HepG2 (cell line): ENCODE measurements around the gene ZNF786. TPM values are rescaled to one million over a fixed set of nuclear protein-coding genes. Genes with fewer than 3 reads are reported as not detected.

Source experiments
- ATAC-seq: fragments of 200-7000 bp; cut with Tn5 transposase; 3 replicates; pipeline ENCODE4 v1.9.1; 2020; ENCODE audit warnings: mild to moderate bottlenecking, moderate library complexity
- Bru-seq: library from RNA; stranded (reverse); fragments of 400-500 nt; gene quantifications from one replicate; lab custom pipeline; 2021; lab: Mats Ljungman, UMichigan
- BruChase-seq, 2 experiments: library from RNA; stranded (reverse); fragments of 400-500 nt; gene quantifications; one replicate each; lab custom pipeline; 2021; lab: Mats Ljungman, UMichigan
- BruUV-seq: library from RNA; stranded (reverse); fragments of 400-500 nt; replicated peaks from 2 replicates; lab custom pipeline; 2021; lab: Mats Ljungman, UMichigan
- CTCF ChIA-PET: fragments of 300-600 bp; formaldehyde crosslinking; extraction: SDS; loops from one replicate; lab custom pipeline; 2021; ENCODE audit warnings: low total read pairs, inconsistent platforms, low intra/inter-chr PET ratio; lab: Yijun Ruan, JAX
- POLR2A ChIA-PET: fragments of 350-600 bp; sonication (Branson Sonifier 250); formaldehyde crosslinking; loops from one replicate; lab custom pipeline; 2020; ENCODE audit warnings: antibody characterized with exemption, inconsistent platforms; lab: Yijun Ruan, JAX
- DNase-seq: peaks from one replicate; pipeline ENCODE4 v3.0.0-alpha.2; 2015; ENCODE audit warnings: low spot score
- FAIRE-seq: peaks from 3 replicates; lab custom pipeline; 2011; peaks lifted over from hg19 to GRCh38; lab: Jason Lieb, UNC
- H2AFZ ChIP-seq: one replicate; pipeline ENCODE4 v1.6.1; 2011; ENCODE audit warnings: low read length, inconsistent platforms
- H3K27ac ChIP-seq: fragments of 300-600 bp; 3 replicates; pipeline ENCODE4 v1.8.0; 2011; ENCODE audit warnings: mixed run types, mild to moderate bottlenecking, mixed read lengths, low read length, inconsistent platforms; ENCODE audit not compliant: insufficient read depth; ENCODE audit errors: extremely low read length
- H3K27me3 ChIP-seq, 2 experiments: fragments of 200-600 bp in 1 of 2; 2 replicates in 1 of 2; 3 replicates in 1 of 2; pipeline versions ENCODE4 v1.6.0 to v1.8.0; 2011; ENCODE audit warnings: low read length in 2 of 2, mild to moderate bottlenecking in 2 of 2, moderate library complexity in 2 of 2, inconsistent platforms in 1 of 2; ENCODE audit not compliant: insufficient read depth in 2 of 2, control insufficient read depth in 1 of 2
- H3K36me3 ChIP-seq, 2 experiments: fragments of 200-600 bp in 1 of 2; replicated peaks in 1 of 2; 2 replicates in 1 of 2; 3 replicates in 1 of 2; pipeline versions ENCODE4 v1.5.1 to v1.8.0; 2011; ENCODE audit warnings: low read length in 2 of 2, inconsistent platforms in 1 of 2; ENCODE audit not compliant: insufficient read depth in 2 of 2, control insufficient read depth in 1 of 2
- H3K4me1 ChIP-seq: 2 replicates; pipeline ENCODE4 v1.5.1; 2012; ENCODE audit warnings: low read length, inconsistent platforms; ENCODE audit not compliant: insufficient read depth
- H3K4me2 ChIP-seq: 2 replicates; pipeline ENCODE4 v1.6.0; 2011; ENCODE audit warnings: low read depth, low read length, inconsistent platforms
- H3K4me3 ChIP-seq, 3 experiments: fragments of 200-600 bp in 1 of 3; sonication (generic), shearing (Covaris generic) in 1 of 3; replicated peaks in 1 of 3; 2 replicates each; pipeline ENCODE4 v1.5.1; 2011 to 2016; ENCODE audit warnings: low read length in 3 of 3, inconsistent platforms in 2 of 3, low read depth in 2 of 3, mild to moderate bottlenecking in 2 of 3, control low read depth in 1 of 3, mixed read lengths in 1 of 3; ENCODE audit not compliant: insufficient read depth in 1 of 3
- H3K79me2 ChIP-seq: one replicate; pipeline ENCODE4 v1.6.1; 2011; ENCODE audit warnings: low read length, inconsistent platforms; ENCODE audit not compliant: insufficient read depth
- H3K9ac ChIP-seq: 2 replicates; pipeline ENCODE4 v1.6.0; 2011; ENCODE audit warnings: mild to moderate bottlenecking, low read depth, low read length, inconsistent platforms; ENCODE audit not compliant: insufficient read depth
- H3K9me3 ChIP-seq: 2 replicates; pipeline ENCODE4 v1.5.1; 2012; ENCODE audit warnings: mild to moderate bottlenecking, low read length
- H4K20me1 ChIP-seq: 2 replicates; pipeline ENCODE4 v1.6.0; 2011; ENCODE audit warnings: inconsistent platforms, mild to moderate bottlenecking, low read length, moderate library complexity; ENCODE audit not compliant: insufficient read depth
- KLF16 ChIP-seq, 2 experiments: sonication (generic) in 1 of 2; formaldehyde crosslinking in 1 of 2; IDR thresholded peaks; 2 replicates each; pipeline versions ENCODE4 v1.6.1 to v1.8.0; 2016 to 2023; ENCODE audit warnings: missing genetic modification reagents in 2 of 2, missing compliant biosample characterization in 1 of 2
- NFATC3 ChIP-seq: sonication (generic); formaldehyde crosslinking; IDR thresholded peaks from 2 replicates; pipeline ENCODE4 v1.5.1; 2020; ENCODE audit warnings: mild to moderate bottlenecking, missing genetic modification reagents
- PRDM10 ChIP-seq: sonication (generic); formaldehyde crosslinking; IDR thresholded peaks from 2 replicates; pipeline ENCODE4 v1.4.0; 2020; ENCODE audit warnings: low read depth, missing genetic modification reagents
- REST ChIP-seq, 2 experiments: IDR thresholded peaks; 2 replicates each; pipeline ENCODE4 v1.6.1; 2011 to 2012; ENCODE audit warnings: low read length in 2 of 2, borderline replicate concordance in 1 of 2, low read depth in 1 of 2, mild to moderate bottlenecking in 1 of 2, moderate library complexity in 1 of 2
- ZNF713 ChIP-seq: sonication (generic); formaldehyde crosslinking; IDR thresholded peaks from 2 replicates; pipeline ENCODE4 v1.4.0; 2020; ENCODE audit warnings: mild to moderate bottlenecking, missing genetic modification reagents
- WGBS: methylation state at CpG from one replicate; pipeline ENCODE4 v1.1.6; 2017; ENCODE audit warnings: low lambda C conversion rate; 5-methylcytosine and 5-hydroxymethylcytosine counted together
- in situ Hi-C: cut with HindIII; loops from 2 replicates; pipeline ENCODE4 v1.10.0; 2017; ENCODE audit warnings: low pct_unique_long_range_greater_than_20kb; ENCODE audit not compliant: extremely low pct_ligation_motif_present
- intact Hi-C: fragments of 100-400 bp; cut with micrococcal nuclease; formaldehyde crosslinking; loops from one replicate; pipeline ENCODE4 v1.10.0; 2022; ENCODE audit not compliant: unreplicated experiment
- long read RNA-seq, 2 experiments: library from RNA in 1 of 2; library from polyadenylated mRNA in 1 of 2; stranded (forward) in 1 of 2; unstranded in 1 of 2; transcript quantifications; one replicate each; pipeline ENCODE4 v2.0.0, GENCODE V29; 2019 to 2022
- polyA minus RNA-seq, 3 experiments: library from RNA; depleted of rRNA, polyadenylated mRNA; stranded (reverse); fragments of >200 nt; gene quantifications; 2 replicates each; pipeline ENCODE4 v1.2.3, GENCODE V29; 2011; ENCODE audit warnings: low replicate concordance in 1 of 3
- polyA plus RNA-seq, 8 experiments: library from polyadenylated mRNA; depleted of rRNA in 3 of 8; stranded (reverse) in 7 of 8; unstranded in 1 of 8; fragments of >200 nt; fragmentation: Illumina TruSeq in 4 of 8; extraction: Trizol in 4 of 8; gene quantifications; 2 replicates each; pipeline versions ENCODE4 v1.2.1 to v1.2.3, GENCODE V29; 2011 to 2016; ENCODE audit warnings: low read depth in 4 of 8, missing spikeins in 1 of 8, mixed read lengths in 1 of 8; ENCODE audit not compliant: insufficient read depth in 1 of 8
- total RNA-seq, 5 experiments: library from RNA; depleted of rRNA; stranded (reverse); fragments of >200 nt; fragmentation: Illumina TruSeq; extraction: Trizol; gene quantifications; 2 replicates each; pipeline ENCODE4 v1.2.3, GENCODE V29; 2016; ENCODE audit warnings: low read depth in 1 of 5

ZNF786 gene, protein sequence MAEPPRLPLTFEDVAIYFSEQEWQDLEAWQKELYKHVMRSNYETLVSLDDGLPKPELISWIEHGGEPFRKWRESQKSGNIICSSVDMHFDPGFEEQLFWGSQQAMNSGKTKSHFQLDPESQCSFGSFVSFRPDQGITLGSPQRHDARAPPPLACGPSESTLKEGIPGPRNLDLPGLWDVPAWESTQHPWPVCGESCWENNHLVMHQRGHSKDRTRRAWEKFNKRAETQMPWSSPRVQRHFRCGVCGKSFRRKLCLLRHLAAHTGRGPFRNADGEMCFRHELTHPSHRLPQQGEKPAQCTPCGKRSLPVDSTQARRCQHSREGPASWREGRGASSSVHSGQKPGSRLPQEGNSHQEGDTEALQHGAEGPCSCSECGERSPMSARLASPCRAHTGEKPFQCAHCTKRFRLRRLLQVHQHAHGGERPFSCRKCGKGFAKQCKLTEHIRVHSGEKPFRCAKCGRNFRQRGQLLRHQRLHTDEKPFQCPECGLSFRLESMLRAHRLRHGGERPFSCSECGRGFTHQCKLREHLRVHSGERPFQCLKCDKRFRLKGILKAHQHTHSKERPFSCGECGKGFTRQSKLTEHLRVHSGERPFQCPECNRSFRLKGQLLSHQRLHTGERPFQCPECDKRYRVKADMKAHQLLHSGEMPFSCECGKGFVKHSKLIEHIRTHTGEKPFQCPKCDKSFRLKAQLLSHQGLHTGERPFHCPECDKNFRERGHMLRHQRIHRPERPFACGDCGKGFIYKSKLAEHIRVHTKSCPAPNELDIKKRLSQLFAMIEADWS
- total RNA-seq (2016; rRNA removed; fragmentation: Illumina TruSeq; extraction: Trizol), result 4.0 and 4.3 TPM in 2 replicates
- 0.79 and 0.81 TPM in 2 replicates for total RNA-seq (2016; cell fraction: cytosol; rRNA removed; fragmentation: Illumina TruSeq; extraction: Trizol; ENCODE audit: low read depth)
- total RNA-seq (2016; cell fraction: insoluble cytoplasmic fraction; rRNA removed; fragmentation: Illumina TruSeq; extraction: Trizol), result 4.0 and 4.4 TPM in 2 replicates
- total RNA-seq (2016; cell fraction: membrane; rRNA removed; fragmentation: Illumina TruSeq; extraction: Trizol), result 2.8 and 3.0 TPM in 2 replicates
- total RNA-seq (2016; cell fraction: nucleus; rRNA removed; fragmentation: Illumina TruSeq; extraction: Trizol), result 3.2 and 4.4 TPM in 2 replicates
- 2.0 and 2.8 TPM in 2 replicates for polyA plus RNA-seq (2011; rRNA removed)
- 2.0 and 2.2 TPM in 2 replicates for polyA plus RNA-seq (2011; cell fraction: cytosol; rRNA removed)
- 3.3 and 4.5 TPM in 2 replicates for polyA plus RNA-seq (2011; cell fraction: nucleus; rRNA removed)
- 2.0 and 2.5 TPM in 2 replicates for polyA plus RNA-seq (2012)
- 0.37 and 0.44 TPM in 2 replicates for polyA plus RNA-seq (2016; cell fraction: cytosol; fragmentation: Illumina TruSeq; extraction: Trizol; ENCODE audit: low read depth)
- polyA plus RNA-seq (2016; cell fraction: insoluble cytoplasmic fraction; fragmentation: Illumina TruSeq; extraction: Trizol; ENCODE audit: low read depth), result 4.1 and 4.2 TPM in 2 replicates
- polyA plus RNA-seq (2016; cell fraction: membrane; fragmentation: Illumina TruSeq; extraction: Trizol; ENCODE audit: low read depth), result 1.1 and 1.2 TPM in 2 replicates
- polyA plus RNA-seq (2016; cell fraction: nucleus; fragmentation: Illumina TruSeq; extraction: Trizol; ENCODE audit: insufficient read depth, low read depth), result 7.1 and 7.5 TPM in 2 replicates
- polyA minus RNA-seq (2011; rRNA and poly(A)+ RNA removed; ENCODE audit: low replicate concordance), result 5.7 and 7.5 TPM in 2 replicates
- 2.5 and 2.9 TPM in 2 replicates for polyA minus RNA-seq (2011; cell fraction: cytosol; rRNA and poly(A)+ RNA removed)
- 4.9 and 6.2 TPM in 2 replicates for polyA minus RNA-seq (2011; cell fraction: nucleus; rRNA and poly(A)+ RNA removed)
- percentile 65 among the genes with signal in this experiment for Bru-seq, nascent RNA
- percentile 57 among the genes with signal in this experiment for BruChase-seq, experiment 1, labeled RNA remaining after a 6-hour chase
- percentile 57 among the genes with signal in this experiment for BruChase-seq, experiment 2, labeled RNA remaining after a 2-hour chase
- long read RNA-seq, experiment 1, partial matches to known transcripts, result 0 of 2 reads
- long read RNA-seq, experiment 1, other reads (novel, unspliced or antisense), result 2 of 2 reads
- long read RNA-seq, experiment 2, partial matches to known transcripts, result 0 of 5 reads
- long read RNA-seq, experiment 2, other reads (novel, unspliced or antisense), result 3 of 5 reads

- Histone ChIP-seq H3K4me2 (peak within 1 kb of the TSS; percentile 98), H4K20me1 (no peaks in the 10 kb centered on the region), H2AFZ (peak within 1 kb of the TSS; percentile 97), H3K4me1 (peaks cover 25% of the 10 kb centered on the region), H3K27ac (peak within 1 kb of the TSS; percentile 86), H3K27me3 (no peaks in the 10 kb centered on the region; a peak in 1 of 5 replicates), H3K9me3 (no peaks in the 10 kb centered on the region), H3K9ac (peak within 1 kb of the TSS; percentile 89), H3K36me3 (no peaks in the 10 kb centered on the region), H3K4me3 (peak within 1 kb of the TSS; percentile 73 to 97 (median 85)), H3K79me2 (peaks cover 8% of the 10 kb centered on the region)
- POLR2A ChIA-PET, result no interaction called here
- intact Hi-C loops, result loop anchor here (1.0 to 2.0 kb wide), 4 partner anchors 25 to 85 kb away; partner anchors contain the start of genes PDIA4 and ZNF425
- in situ Hi-C loops, result no loop called here
- CTCF ChIA-PET, result interaction anchor here (0.9 to 3.1 kb wide), 4 partner anchors 19 to 85 kb away, joined by 4 to 15 read pairs (median 8); partner anchors contain the start of genes ZNF398 and ZNF425
- 3% methylated on average over 24 of the region's 77 CpGs for WGBS
- BruUV-seq, result no TSS peak
- ATAC-seq, result peak; percentile 91
- peak; percentile 80 for DNase-seq
- FAIRE-seq, result no peak
- TF ChIP-seq NFATC3 (CRISPR knock-in tag) (peak; percentile 48; the same call in 1 of the 2 replicates), ZNF713 (CRISPR knock-in tag) (peak; percentile 22; the same call in 1 of the 2 replicates), PRDM10 (CRISPR knock-in tag) (no peak), KLF16 (CRISPR knock-in tag; IDR thresholded peaks at IDR 0.05) (peak in 1 of 2 experiments; percentile 49; a peak in 1 of 4 replicates), REST (IDR thresholded peaks at IDR 0.05; ENCODE audit: borderline replicate concordance in 1 of 2, low read depth in 1 of 2, low read length in 2 of 2) (no peak; a peak in 1 of 4 replicates)
These were observed at the start of gene ZNF786 for GRCh38 chr7:149090397-149091195. Gene ZNF786 (minus strand): TSS chr7:149090718. CDS start chr7:149090640, 78 bp downstream.
